Stimulated activated CD8-positive, alpha-beta memory T cell treated with anti-CD3 and anti-CD28 coated beads, Interleukin-12 subunit alpha, Interleukin-12 subunit beta, amount 100 ng/mL, for 1 hour (primary cell): Measurements from ENCODE around the gene RAX.
"Not testable (repeated sequence)": the region's sequence is repeated elsewhere in the genome, so short reads cannot be mapped to it uniquely, and the experiment has no call there.

Source experiments
- DNase-seq: peaks from one replicate; pipeline ENCODE4 v3.0.0-alpha.2; 2020; ENCODE audit warnings: low read depth

The RAX gene

DNA sequence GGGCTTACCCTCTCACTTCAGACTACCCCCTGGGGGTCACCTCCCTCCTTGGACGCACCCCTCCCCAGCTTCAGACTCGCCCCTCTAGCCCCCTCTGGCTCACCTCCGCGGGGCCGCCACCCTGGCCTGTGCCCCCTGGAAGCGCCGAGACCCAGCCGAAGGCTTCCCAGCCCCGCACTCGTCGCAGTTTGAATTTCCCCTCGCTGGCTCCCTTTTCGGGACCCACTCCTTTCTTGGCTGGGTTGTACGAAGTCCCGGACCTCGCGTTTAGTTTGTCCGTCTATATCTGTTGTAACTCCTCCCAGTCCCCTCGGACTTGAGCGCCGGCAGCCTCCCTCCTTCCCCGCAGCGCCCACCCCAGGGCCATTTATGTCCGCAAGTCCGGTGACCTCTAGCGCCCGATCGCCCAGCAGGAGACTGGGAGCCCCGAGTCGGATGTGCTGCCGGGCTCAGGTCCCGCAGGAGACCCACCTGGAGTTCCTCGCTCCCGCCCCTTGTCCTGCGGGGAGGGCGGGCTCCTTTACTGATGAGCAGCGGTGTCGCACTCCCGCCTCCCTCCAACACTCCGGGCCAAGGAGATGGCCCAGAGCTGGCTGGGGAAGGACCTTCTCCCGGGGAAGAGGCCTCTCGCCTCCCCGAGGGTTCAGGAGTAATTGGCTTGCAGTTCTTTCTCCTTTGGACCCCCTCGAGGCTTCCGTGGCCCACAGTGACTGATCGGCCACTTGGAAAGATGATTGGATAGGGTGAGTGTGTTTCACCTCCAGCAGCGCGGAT, 692 bp upstream of the RAX start:
- DNase-seq: no peak

DNA sequence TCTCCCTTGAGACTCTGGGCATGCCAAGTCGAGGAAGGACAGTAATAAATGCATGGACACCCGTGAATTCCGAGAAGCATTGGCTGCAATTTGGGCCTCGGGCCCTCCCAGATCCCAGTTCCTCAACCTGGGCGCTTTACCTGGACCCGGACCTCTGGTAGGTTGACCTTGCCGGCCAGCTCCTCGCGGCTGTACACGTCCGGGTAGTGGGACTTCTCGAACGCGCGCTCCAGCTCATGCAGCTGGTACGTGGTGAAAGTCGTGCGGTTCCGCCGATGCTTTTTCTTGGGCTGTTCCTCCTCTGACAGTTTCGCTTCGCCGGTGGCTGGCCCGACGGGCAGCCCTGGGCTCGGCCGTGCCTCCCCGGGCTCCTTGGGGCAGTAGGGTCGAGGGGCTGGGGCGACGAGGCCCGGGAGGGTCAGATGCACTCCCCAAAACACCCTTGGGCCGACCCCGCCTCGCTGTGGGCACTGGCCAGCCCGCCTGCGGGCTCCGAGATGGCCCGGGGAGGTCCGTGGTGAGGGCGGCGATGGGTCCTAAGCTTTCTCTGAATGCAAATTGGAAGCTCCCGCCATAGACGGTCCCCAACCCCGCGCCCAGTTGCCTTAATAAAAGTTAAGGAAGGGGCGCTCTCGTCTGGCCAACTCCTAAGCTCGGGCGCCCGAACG, 899 bp downstream of the RAX start:
- DNase-seq: no peak

DNA sequence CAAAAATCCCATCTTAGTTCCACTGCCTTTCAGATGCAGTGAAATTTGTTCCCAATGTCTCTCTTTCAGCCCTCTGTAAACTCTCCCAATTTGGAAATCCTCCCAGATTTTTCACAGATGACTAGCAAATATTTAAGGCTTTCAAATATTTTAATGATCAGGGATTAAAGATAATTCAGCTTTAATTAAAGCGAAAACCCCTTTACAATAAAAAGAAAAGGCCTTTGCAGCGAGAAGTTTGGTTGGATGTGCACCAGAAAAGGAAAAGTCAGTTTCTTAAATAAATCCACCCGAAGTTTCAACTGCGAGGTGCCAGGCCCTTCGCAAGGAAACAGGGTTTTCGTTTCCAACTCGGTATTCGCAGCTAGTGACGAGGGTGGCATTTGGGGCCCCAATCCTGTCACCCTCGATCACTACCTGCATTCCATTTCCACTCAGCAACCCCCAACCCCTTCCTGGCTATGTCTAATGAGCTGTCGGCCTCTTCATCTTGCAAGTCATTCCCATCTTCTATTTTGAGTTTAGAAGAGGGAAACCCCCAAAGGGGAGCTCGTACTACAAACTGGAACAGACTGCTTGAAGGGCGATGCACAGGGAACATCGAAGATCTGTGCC, 1.5 kb downstream of the RAX start:
- DNase-seq: no peak

DNA sequence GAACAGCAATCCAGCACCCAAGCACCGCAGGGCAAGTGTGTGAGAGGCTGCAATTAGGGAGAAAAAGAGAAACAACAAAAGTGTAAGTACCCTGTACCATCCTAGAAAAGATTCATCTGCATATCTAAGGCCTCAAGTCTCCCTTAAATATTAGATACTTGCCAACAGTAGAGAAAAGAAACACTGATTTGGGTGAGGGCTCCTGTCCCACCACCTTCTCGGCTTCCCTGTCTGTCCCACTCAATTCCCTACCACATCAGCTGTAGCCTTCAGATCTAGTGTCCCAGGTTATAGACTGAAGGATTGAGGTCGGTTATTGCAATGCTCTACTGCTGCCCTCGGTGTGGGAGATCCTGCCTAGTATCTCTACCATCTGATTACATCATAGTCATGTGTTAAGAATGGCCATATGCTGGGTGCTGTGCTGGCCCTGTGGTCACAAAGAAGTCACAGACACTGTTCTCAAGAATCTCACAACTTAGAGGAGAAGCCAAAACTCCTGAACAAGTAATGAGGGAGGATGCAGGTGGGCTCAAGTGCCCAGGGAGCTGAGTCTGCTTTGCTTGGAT, 2.5 kb downstream of the RAX start:
- DNase-seq: no peak

DNA sequence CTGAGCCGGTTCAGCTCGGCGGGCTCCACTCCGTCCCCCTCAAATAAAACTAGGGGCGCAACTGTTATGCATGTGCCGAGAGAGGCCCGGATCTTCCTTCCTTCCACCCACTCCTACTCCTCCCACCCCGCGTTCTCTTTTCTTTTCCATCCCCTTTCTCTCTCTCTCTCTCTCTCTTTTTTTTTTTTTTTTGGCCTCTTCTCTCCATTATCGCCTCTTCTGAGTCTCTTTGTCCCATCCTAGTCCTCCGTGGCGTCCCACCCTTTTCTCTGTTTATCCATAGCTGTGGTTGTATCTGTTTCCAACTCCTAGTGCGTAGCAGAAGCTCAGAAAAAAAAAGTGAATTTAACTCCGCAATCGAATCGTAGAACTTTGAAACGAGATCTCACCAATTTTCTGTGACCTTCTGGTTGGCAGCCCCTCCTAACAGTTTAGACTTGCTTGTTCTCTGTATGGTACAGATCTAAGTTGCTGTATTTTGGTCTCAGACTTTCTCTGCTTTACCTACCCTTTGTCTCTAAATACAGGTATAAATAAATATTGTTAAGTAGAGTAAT, 3.6 kb downstream of the RAX start:
- no peak for DNase-seq

DNA sequence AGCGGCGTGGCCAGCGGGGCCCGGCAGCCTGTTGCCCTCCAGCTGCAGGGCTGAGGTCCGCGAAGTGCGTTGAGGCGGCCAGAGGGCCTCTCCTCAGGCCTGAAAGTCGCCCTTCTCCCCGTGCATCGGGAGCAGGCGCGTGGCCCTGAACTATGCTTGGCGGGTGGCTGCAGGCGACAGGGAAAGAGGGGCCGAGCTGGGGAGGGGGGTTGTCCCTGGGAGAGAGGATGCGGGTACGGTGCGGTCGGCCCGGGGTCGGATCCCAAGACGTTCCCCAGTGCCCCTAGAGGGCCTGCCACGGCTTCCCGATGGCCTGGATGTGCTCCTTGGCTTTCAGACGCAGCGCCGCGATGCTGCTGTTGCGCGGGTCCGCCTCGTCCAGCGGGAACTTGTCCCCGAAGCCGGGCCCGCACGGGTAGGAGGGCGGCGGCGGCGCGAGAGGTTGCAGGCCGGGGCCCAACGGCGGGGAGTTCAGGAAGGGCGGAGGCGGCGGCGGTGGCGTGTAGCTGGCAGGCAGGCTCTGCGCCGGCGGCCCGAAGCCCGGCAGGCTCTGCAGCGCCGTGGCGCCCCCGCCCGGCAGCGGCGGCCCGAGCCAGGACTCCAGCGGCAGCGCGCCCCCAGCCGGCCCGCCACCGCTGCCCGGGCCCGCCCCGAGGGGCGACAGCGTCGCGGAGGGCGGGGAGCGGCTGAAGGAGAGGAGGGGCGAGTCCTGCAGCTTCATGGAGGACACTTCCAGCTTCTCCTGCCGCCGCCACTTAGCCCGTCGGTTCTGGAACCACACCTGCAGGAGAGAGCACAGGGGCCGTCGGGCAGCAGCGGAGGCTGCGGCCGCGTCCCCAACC, 4.3 kb downstream of the RAX start:
- no peak for DNase-seq

DNA sequence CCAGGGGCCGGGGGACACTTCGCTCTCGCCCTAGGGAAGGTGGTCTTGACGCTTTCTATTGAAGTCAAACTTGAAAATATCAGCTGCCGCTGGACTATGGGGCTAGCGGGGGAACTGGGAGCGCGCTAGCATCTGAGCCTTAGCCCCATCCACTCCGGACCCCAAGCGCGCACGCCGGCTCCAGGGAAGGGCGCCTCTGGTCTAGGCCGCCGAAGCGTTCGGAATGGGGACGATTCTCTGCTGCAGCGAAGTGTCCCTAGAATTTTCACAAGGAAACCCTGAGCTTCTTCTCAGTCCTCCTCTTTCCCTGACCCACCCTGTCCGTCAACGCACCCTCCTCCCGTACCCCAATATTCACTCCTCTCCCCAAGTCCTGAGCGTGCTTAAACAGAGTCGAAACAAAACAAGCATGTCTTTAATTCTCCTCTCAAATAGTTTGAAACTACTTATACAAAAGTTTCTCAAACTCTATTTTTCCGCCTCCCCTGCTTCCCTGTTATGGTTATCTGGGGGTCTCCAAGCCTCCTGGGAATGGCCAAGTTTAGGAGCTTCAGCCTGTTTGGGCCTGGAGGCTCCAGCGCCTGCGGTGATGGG, 5.0 kb downstream of the RAX start:
- no peak for DNase-seq

DNA sequence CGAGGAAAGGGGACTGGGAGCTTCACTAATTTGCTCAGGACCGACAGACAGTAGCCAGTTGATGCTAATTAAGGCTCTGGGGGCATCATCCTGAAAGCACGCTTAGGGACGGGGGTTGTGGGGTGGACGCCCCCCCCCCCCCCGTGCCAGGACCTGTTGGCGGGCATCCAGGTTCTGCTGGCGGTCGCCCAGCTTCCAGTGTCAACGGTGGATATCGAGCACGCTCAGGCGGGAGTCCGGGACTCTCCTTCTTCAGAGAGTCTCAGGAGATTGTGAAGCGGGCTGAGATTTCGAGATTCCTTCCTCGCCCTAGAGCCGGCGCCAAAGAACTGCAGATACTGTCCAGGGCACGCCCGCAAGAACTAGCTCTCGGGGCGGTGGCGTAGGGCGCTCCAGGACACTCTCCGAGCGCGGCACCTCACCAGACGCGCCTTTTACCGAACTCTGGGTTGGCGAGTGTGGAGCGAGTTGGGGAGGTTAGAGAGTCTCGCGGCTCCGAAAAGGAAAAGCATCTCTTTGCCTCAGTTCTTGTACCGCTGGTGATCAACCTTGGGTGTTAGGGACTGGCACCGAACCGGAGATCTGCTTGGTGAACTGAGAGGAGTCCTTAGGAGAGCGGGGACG, 5.6 kb downstream of the RAX start:
- DNase-seq: no peak

DNA sequence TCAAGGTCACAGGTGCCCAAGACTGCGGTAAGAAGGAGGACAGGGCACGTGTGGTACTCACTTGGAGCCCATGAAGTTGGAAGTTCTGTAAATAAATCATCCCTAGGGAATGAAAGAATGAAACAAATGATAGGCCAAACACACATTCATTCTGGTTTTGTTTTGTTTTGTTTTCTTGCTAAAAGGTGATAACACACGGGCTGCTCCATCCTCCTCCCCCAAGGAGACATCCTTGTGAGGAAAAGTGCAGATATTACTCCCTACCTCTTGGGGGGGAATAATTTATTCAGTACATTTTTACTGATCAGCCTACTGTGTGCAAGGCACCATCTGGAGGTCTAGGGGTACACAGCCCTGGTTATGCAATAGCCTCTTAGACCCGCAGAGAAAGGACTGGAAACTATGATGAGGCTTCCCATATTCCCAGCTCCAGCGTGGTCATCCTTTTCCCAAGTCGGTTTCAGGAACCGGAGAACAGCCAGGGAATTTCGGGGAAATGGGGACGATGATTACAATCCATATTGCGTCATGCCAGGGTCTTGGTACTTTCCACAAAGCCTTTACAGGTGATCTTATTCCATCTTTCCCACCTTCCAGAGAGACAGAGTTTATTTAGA, 6.3 kb downstream of the RAX start:
- DNase-seq: no peak

DNA sequence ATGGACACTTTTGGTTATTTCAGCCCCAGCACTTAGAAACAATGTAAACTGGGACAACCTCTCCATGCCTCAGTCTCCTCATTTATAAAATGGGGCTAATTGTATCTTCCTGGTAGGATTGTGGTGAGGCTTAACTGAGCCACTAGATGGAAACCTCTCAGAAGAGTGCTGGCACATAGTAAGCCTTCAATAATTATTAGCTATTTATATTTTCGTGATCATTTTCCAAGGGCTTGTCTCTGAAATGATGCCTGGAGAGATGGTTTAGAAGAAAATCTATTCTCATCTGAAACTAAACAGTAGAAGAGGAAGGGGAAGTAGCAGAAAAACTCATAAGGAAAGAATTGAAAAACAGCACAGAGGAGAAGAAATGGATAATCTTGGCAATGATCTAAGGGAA, 6.8 kb downstream of the RAX start:
- no peak for DNase-seq

DNA sequence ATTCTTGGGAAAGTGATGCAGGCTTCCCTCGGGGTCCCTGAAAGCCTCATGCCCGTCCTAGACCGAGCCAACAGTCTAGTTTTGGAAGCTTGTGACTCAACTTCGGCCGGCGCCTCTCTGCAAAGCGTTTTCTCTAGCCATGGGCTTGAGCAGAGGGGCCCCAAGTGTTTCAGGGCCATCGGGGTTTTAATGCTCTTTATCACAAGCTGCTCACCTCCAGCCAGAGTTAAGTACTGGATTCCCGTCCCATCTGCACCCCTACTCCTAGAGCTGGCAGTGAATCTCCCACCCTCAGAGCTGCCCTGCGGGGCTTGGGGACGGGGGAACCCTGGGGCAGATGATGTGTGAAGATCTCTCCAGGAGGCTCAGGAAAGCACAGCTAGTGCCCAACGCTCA, 7.3 kb downstream of the RAX start:
- DNase-seq: no peak

DNA sequence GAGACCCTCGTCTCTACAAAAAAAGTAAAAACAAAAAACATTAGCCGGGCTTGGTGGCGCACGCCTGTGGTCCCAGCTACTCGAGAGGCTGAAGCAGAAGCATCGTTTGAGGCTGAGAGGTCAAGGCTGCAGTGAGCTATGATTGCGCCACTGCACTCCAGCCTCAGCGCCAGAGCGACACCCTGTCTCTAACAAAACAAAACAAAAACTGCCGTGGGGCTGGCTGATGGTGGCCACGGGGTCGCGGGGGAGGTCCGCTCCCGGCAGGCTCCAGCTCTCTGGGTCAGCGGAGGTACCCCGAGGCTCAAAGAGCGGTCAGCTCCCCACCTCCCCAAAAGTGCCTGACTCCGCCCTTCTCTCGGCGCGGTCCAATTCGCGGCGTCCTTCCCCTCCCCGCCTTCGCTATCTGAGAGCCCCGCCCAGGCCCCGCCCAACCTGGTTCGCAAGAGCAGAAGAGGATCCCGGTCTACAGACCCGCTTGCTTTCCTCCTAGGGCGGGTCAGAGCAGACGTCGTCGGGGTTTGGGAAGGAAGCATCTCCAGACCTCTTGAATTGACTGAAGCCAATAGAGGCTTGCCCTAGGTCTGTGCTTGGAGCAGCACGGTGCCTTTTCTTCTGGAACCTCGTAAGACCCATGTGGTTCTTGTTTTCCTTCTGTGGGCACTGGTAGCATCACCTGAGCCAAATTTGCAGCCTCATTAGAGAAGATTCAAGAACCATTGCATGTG, 7.8 kb downstream of the RAX start:
- no peak for DNase-seq

DNA sequence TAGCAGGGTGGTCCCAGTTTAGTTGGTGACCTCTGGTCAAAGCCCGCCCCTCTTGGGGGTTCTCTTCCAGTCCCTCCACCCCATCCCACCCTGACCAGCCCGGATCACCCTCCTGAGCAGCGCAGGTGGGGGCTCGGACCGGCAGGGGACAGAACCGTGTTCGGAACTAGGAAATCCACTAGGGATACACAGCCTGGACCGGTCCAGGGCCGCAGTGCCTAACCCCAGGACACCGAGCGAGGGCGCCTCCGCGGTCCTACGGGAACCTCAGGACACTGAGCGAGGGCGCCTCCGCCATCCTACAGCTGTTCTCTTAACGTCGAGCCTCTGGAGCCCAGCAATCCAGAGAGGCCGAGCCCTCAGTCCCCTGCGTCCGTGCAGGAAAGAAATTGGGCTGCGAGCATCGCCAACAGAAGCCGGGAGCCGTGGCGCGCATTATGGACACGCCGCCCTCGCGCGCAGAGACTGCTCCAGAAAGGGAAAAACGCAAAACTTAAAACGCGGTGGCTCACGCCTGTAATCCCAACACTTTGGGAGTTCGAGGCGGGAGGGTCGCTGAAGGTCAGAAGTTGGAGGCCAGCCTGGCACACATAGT, 8.5 kb downstream of the RAX start:
- DNase-seq: no peak

DNA sequence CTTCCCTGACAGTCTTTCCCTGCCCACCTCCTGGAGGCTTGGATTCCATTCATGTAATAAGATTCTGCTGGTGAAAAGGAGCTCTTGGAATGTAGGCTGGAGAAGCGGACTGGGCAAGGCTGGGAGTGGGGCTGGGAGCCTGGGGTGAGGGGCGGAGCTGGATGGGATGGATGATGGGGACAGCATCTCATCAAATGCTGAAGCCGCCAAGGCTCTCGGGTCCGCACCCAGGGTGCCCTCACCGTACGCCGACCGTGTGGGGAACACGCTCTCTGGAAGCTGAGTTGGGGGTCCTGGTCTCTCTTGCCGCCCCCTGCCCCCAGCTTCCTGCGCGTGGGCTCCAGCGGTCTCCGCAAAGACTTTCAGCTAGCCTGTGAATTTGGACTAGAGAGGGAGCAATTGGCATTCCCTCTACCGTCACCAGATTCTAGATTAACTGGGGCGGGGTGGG, 9.1 kb downstream of the RAX start:
- no peak for DNase-seq

DNA sequence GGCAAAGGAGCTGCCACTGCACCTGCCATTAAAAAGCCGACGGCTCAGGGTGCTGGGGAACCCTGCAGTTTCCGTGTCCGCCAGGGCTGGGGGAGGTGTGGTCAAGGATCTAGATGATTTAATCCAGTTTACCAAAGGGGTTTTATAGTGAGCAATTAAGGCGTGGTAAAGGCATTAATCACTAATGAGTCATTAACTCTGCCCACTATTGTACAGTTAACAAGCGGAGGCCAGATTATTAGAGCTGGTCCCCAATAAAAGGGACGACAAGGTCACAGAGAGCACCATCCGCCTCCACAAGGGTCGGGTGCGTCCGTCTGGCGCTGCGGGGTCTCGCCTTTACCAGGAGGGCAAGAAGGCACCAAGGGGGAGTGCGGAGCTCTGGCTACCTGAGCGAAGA, 9.6 kb downstream of the RAX start:
- no peak for DNase-seq

DNA sequence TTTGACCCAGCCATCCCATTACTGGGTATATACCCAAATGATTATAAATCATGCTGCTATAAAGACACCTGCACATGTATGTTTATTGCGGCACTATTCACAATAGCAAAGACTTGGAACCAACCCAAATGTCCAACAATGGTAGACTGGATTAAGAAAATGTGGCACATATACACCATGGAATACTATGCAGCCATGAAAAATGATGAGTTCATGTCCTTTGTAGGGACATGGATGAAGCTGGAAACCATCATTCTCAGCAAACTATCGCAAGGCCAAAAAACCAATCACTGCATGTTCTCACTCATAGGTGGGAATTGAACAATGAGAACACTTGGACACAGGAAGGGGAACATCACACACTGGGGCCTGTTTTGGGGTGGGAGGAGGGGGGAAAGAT, 11.0 kb downstream of the RAX start:
- DNase-seq: not testable (repeated sequence)

DNA sequence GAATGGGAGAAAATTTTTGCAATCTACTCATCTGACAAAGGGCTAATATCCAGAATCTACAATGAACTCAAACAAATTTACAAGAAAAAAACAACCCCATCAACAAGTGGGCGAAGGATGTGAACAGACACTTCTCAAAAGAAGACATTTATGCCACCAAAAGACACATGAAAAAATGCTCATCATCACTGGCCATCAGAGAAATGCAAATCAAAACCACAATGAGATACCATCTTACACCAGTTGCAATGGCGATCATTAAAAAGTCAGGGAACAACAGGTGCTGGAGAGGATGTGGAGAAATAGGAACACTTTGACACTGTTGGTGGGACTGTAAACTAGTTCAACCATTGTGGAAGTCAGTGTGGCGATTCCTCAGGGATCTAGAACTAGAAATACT, 11.4 kb downstream of the RAX start:
- not testable (repeated sequence) for DNase-seq

DNA sequence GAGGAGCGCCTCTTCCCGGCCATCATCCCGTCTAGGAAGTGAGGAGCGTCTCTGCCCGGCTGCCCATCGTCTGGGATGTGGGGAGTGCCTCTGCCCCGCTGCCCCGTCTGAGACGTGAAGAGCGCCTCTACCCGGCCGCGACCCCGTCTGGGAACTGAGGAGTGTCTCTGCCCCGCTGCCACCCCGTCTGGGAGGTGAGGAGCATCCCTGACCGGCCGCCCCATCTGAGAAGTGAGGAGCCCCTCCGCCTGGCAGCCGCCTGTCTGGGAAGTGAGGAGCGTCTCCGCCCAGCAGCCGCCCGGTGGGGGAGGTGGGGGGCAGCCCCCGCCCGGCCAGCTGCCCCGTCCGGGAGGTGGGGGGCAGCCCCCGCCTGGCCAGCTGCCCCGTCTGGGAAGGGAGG, 17.8 kb downstream of the RAX start:
- DNase-seq: not testable (repeated sequence)

DNA sequence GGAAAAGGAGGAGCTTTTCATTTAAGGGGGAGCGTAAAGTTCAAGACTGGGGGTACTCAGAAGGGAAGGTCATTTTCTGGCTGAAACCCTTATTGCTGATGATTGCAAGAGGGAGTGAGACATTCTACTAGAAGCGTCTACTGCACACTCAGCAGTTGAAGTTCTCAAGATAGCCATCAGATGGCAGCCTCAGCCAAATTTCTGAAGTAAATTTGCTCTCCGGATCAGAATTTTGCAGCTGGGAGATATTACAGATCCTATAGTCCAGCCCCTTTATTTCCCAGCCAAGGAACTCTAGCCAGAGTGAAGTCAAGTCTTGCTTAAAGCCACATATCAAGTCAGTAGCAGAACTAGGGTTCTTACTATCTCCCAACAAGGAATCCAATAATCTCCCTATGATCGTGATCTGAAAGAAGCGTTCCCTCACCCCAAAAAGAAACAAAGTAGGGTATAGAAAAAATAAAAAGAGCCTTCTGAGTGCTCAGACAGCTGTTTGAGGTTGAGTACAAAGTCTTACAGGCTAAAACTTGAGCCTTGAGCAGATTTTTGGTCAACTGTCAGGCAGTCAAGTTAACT, 24.0 kb downstream of the RAX start:
- no peak for DNase-seq
